Measurements from ENCODE around the gene MYBBP1A.
A peak's percentile ranks its signal among the peaks of the same experiment; 100 is the strongest.

Gene MYBBP1A

GRCh38 chr17:4513113-4514032, 41.8 kb downstream of the MYBBP1A start:
- DNase-seq: no peak

- no peak for DNase-seq
These were observed 42.8 kb downstream of the MYBBP1A start for GRCh38 chr17:4512156-4513112.

- no peak for DNase-seq
These were observed 43.8 kb downstream of the MYBBP1A start for GRCh38 chr17:4511199-4511932.

- no peak for DNase-seq
These were observed 44.6 kb downstream of the MYBBP1A start for GRCh38 chr17:4510618-4510941.

DNA sequence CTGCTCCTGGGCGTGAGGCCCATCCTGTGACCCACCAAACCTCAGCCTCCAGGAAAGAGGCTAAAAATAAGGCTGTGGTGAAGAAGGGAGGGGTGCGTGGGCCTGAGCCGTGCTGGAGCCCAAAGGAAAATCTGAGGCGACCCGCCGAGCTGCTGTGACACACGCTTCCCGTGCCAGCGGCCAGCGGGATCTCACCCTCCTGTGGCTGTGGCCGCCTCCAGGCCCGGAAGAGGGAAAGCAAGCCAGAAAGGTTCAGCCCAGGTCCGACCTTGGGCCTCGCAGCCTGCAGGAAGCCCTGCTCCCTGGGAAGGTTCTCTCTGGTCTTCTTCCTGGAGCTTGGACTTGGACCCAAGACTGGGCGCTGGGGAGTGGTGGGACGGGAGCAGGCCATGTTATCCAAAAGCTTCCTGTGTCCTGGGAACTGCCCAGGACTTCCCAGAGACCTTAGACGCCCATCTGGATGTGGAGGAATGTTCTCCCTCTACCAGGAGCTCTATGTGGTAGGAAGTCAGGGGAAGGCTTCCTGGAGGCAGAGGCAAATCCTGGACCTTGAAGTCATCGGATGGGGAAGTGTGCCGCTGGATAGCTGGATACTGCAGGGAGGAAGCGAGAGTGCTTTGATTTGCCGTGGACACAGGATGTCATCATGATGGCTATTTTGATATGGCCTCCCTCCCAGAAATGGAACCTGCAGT, 45.1 kb downstream of the MYBBP1A start:
- DNase-seq: no peak

DNA sequence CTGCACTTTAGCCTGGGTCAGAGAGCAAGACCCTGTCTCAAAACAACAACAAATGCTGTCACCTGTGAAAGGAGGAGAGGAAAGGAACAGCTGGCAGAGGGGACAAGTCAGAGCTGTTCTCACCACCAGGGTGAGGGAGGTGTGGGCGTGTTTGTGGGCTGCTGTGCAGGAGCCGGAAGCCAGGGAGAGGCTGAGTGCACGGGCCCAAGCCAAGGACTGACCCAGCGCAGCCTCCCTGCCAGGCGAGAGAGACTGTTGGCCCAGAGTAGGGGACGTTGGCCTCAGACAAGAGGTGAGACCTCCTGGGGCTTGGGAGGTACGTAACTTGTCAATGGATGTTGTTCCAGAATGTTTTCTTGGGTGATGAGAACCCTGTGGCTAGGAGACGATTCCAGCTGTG, 45.8 kb downstream of the MYBBP1A start:
- peak; percentile 55 for DNase-seq

DNA sequence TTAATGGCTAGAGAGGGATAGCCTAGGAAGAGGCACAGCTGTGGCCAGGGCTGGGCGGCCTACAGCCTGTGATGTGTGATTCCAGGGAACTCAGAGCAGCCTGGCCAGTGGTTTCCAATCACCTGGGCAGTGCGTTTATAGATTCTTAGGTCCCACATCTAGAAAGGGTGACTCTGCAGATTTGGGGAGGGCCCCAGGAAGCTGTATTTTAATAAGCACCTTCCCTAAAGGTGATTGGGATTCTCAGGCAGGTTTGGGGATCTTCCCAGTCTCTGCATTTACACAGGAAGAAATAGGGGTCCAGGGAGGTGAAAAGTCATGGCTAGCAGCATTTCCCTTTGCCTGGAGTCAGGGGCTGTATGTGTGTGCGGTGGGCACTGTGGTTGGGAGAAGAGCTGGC, 47.0 kb downstream of the MYBBP1A start:
- DNase-seq: no peak

DNA sequence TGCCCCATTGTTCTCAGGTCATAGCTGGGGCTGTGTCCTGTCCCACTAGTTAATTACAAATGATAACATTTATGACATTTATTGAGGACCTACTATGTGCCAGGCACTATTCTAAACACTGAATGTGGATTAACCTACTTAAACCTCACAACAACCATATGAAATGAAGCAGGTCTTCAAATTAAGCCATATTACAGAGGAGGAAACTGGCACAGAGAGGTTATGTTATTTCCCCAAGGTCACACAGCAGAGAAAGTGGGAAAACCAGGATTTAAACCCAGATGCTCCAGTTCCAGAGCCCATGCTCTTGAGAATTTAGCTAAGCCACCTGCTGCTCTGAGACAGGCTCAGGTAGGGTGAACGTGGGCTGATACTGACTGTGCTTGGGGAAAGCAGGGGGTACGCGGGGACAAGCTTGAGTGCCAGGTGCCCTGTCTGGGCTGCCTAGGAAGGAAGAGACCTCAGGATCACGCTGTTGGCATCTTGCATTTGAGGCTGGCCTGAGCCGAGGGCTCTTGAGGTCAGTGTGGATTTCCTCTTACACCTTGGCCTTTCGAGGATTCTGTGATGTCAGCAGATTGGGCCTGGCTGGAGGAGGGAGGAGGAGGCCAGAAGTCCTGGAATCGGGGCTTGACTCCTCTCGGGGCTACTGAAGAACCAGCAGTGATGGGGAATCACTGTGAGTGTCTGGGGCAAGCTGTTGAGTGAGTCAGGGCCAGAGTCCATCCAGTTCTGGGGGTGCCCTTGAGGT, 47.6 kb downstream of the MYBBP1A start:
- no peak for DNase-seq

DNA sequence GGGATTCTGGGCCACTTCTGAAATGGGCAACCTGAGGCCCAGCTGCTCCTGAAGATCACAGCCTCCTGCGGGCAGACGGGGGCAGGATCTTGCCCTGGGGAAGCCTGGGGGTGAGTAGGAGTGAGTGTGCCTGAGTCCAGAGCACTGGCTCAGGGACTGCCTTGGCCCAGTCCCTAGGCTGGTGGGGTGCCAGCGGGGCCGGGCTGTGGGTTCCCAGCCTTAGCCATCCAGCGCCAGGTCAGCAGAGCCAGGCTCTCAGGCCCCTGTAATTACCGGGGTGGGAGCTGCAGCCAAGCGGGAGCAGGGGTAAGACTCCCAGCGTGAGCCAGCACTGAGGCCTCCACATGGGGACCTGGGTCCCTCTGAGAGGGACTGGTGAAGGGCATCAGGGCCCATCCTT, 48.3 kb downstream of the MYBBP1A start:
- DNase-seq: no peak

DNA sequence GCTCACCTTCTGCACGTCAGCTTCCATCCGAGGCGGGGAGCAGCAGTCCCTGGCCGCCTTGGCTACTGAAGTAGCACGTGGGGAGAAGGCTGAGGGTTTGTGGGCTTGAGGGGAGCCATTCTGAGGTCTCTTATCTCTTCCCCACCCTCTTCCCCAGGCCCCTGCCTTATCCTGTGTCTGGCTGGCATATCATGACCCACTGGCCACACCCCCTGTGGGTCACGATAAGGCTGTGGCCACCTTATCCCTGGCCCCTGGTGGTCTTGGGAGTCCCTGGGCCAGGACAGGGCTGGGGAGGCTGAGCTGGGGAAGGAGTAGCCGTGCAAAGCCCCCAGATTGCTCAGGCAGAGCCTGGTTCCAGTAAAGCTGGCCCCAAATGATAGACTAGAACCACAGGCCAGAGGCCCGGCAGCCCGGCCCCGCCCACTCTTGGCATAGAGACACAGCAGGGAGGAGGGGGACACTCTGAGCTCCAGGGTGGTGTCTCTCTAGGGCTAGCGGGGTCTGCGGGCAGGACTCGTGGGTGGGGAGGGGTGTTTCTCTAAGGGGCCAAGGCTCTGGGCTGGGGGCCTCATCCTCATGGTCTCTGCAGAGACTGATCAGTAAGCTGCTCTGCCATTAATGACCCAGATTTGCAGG, 48.9 kb downstream of the MYBBP1A start:
- no peak for DNase-seq

DNA sequence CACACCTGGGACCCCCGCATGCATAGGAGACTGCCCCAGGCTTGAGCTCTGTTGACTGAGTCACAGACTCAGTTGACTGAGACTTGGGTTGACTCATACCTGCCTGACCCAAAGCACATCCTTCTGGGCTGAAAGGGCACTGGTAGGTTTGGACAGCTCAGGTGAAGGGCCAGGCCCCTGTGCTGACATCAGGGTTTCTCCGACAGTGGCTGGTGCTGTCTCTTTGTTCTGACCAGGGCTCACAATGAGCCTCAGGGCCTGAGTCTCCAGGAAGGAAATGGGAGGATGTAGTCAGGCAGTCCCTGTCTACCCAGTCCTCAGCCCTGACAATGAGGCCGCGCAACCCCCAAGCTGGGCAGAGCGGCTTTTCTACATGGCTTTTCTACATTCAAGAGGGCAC, 50.0 kb downstream of the MYBBP1A start:
- no peak for DNase-seq

GRCh38 chr17:4504188-4504587, 51.0 kb downstream of the MYBBP1A start:
- no peak for DNase-seq

DNA sequence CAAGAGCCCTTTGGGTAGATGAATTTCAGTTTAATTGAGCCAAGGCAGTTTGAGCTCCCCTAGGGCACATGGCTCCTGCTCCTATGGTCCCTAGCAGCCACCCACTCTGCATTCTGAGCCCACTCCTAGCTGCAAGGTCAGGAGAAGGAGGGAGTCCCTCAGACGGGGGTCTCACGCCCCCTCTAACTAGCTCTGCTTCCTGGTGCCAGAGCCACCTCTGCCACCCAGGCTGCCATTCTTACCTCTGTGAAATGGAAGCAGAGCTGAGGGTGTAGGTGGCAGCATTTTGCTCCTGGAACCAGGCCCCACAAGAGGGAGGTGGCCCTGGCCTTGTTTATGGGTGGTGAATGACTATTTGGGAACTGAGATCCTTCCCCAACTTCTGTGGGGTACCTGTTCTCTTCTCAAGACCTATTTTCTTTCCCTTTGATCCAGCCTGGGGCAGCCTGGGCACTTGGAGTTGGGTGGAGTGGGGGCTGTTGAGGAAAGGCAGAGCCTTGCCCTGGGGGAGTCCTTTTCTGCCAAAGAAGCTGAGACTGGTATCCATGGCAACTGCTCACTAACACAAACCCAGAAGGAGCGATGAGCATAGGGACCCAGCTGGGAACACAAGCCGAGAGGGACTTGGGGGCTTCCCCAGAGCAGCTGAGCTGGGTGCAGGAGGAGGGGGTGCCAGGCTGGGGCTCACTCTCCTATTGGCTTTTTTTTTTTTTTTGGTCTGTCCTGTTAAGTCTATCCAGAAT, 51.7 kb downstream of the MYBBP1A start:
- DNase-seq: no peak

DNA sequence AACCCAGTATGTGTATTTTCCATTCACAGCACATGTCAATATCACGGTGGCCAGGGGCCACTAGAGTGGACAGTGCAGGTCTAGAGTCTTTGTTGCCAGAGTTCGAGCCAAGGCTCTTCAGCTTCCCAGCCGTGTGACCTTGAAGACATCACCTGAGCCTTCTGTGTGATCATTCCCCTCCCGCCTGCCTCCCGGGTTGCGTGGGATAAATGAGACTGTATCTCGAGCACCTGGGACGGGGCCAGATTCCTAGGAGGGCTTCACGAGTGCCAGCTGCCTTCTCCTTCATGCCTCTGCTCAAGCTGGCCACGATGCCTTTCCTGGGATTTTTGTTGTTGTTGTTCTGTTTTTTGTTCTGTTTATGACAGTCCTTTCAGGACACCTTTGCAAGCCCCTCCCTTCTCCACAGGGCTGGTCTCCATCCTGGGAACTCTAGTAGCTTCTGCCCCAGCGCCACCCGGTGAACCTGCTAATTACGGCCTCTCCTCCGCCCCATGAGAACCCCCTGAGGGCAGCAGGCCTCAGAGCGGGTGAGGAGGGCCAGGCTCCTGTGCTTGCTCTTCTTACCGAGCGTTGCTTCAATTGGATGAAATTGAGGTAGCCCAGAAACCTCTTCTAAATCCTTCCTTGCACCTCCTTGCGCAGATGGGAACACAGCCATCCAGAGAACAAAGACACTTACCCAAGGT, 52.6 kb downstream of the MYBBP1A start:
- no peak for DNase-seq

GRCh38 chr17:4501295-4501949, 53.8 kb downstream of the MYBBP1A start:
- no peak for DNase-seq

- DNase-seq: no peak
These were observed 55.0 kb downstream of the MYBBP1A start for GRCh38 chr17:4500191-4500571.

DNA sequence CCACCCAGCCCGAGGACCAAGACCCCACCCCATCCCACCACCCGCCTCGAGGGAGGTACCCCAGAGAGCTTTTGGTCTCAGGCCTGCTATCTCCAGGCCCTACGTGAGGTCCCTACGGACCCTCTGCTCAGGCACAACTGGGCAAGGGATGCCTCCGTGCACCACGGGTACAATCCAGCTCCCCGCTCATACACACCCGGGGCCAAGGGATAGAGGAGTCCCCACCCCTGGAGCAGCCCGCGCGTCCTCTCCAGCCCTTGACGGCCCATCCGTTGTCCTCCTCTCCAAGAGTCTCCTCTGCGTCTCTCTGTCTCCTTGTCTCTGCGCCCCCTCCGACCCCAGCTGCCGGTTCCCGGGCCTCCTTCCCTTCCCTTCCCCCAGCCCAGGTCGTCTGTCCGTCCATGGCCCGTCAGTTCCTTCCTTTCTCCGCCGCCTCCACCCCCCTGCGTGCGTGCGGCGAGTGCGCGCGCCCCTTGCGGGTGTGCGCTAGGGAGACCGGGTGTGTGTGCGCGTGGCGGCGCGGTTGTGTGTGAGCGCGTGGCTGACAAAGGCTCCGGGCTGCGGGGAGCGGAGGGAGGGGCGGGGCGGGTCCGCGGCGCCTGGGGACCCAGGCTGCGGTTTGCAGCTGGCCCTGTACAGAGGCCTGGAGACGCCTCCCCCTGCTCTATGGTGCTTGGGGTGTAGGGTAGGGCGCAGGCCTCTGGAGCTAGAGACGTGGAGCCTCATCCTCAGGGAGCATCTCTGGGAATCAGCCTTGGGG, 55.6 kb downstream of the MYBBP1A start:
- peak; percentile 38 for DNase-seq
